ENCODE measurements around the gene LRRC51.

The LRRC51 gene

DNA sequence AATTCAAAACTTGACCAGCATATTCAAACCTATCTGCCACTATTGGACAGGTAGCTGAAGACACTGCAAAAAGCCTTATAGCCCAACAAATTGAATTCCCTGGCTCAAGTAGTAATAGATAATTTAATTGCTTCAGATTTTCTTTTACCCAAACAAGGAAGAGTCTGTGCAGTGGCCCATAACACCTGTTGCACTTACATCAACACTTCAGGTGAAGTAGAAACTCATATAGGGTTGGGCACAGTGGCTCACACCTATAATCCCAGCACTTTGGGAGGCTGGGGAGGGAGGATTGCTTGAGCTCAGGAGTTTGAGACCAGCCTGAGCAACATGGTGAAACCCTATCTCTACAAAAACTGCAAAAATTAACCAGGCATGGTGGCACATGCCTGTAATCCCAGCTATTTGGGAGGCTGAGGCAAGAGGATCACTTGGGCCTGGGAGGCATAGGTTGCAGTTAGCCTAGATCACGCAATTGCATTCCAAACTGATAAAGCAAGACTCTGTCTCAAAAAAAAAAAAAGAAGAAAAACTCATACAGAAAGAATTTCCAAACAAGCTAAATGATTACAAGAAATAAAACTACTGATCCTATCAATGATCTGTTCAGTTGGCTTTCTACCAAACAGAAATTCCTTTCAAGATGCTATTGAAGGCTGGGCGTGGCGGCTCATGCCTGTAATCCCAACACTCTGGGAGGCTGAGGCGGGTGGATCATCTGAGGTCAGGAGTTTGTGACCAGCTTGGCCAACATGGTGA, 64.3 kb downstream of the LRRC51 start:
- TF ChIP-seq POLR2A (IDR thresholded peaks at IDR 0.05; ENCODE audit: low read depth, low read length) = no peak
- TF ChIP-seq POLR2AphosphoS5 (IDR thresholded peaks at IDR 0.05; ENCODE audit: low read depth, low read length) = no peak
- no peak for DNase-seq (ENCODE audit: insufficient read length, low spot score)
- FAIRE-seq = no peak
